ENCODE results near the gene SMIM31.

SMIM31 gene

GRCh38 chr4:164815711-164816110, 61.8 kb downstream of the SMIM31 start:
- no peak for TF ChIP-seq GATA2 (IDR thresholded peaks at IDR 0.05; ENCODE audit: low read depth, low read length)
- no peak for TF ChIP-seq GATA3 (IDR thresholded peaks at IDR 0.05; ENCODE audit: low read depth, low read length)

DNA sequence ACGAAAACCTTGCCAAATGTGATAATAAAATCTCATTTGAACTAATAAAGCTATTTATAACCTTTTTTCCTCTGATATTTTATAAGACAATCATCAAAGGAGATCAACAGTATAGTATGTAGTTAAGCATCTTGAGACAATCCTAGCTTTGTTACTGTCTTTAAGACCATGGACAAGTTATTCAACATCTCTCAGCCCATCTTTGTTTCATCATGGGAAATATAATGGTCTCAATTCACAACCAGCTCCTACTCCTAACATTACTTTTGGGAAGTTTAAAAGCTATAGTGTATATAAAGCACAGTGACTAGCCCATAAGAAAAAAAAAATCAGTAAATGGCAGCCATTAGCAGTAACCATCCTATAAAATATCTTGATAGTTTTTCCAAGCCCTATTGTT, 65.4 kb downstream of the SMIM31 start:
- TF ChIP-seq GATA3 (IDR thresholded peaks at IDR 0.05; ENCODE audit: low read depth, low read length) (no peak), GATA2 (IDR thresholded peaks at IDR 0.05; ENCODE audit: low read depth, low read length) (no peak)

GRCh38 chr4:164821711-164822110, 67.8 kb downstream of the SMIM31 start:
- no peak for TF ChIP-seq GATA3 (IDR thresholded peaks at IDR 0.05; ENCODE audit: low read depth, low read length)
- no peak for TF ChIP-seq GATA2 (IDR thresholded peaks at IDR 0.05; ENCODE audit: low read depth, low read length)

- TF ChIP-seq GATA3 (IDR thresholded peaks at IDR 0.05; ENCODE audit: low read depth, low read length) (no peak), GATA2 (IDR thresholded peaks at IDR 0.05; ENCODE audit: low read depth, low read length) (no peak)
Measured at GRCh38 chr4:164824581-164824980, 70.7 kb downstream of the SMIM31 start.

DNA sequence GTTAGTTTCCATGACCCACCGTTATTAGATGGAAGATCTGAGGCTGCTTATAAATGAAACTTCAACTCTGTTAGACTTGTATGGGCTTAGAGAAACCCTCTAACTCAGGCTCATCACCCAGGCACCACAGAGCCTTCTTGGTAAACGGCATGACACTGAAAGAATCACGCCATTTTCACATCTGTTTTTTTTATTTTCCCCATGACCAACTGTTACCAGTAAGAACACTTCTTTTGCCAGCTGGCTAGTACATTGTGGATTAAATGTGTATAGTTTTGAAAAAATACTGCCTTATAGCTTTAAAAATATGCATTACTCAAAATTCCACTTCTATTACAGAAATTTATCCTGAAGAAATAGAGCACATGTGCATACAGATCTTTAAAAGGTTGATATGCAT, 75.0 kb downstream of the SMIM31 start:
- no peak for TF ChIP-seq GATA2 (IDR thresholded peaks at IDR 0.05; ENCODE audit: low read depth, low read length)
- TF ChIP-seq GATA3 (IDR thresholded peaks at IDR 0.05; ENCODE audit: low read depth, low read length), result no peak

GRCh38 chr4:164846566-164846965, 92.6 kb downstream of the SMIM31 start:
- TF ChIP-seq GATA2 (IDR thresholded peaks at IDR 0.05; ENCODE audit: low read depth, low read length) (no peak), GATA3 (IDR thresholded peaks at IDR 0.05; ENCODE audit: low read depth, low read length) (no peak)

DNA sequence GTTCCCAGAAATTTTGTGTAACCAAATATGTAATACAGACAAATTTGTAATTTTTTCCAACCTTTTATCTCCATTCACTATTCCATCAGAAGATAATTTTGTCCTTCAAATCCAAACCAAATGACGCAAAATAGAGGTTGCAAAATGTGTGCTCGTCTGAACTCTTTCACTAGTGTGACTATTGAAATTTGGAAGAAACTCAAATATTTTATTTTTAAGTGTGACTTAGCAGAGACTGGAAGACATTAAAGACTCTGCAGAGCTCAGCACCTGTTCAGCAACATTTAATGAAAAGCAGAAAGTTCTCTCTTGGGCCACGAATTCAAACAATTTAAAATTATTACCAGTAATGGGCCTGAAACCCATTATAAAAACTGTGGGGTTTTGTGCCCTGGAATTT, 93.1 kb downstream of the SMIM31 start:
- no peak for TF ChIP-seq GATA3 (IDR thresholded peaks at IDR 0.05; ENCODE audit: low read depth, low read length)

DNA sequence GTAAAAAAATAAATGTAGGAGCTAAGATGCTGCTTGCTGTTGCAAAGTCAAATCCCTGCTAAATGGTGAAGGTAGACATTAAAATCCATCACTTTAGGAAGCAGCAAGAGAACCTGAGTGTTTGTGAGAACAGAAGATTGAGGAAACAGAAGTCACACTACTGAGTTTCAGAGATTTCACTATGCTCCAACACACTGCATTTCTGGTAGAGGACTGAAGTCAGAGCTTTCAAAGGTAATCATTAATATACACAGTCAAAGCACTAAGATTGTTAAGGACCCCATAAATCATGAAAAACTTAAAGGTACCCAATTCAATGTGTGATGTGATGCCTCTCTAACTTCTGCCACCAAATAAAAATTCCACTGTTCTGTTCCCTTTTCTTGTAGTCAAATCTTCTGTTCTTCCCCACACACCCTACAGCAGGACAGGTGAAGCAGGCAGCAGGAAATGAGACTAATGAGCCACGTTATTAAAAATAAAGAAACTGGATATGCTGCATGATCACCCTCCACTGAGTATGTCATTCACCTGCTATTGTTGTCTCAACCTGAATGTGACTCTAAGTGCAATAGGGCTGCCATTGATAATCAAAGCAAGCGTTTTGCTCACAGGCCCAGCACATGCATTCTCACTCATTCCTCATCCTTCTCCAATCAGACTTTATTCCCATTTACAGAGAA, 94.2 kb downstream of the SMIM31 start:
- TF ChIP-seq GATA3 (IDR thresholded peaks at IDR 0.05; ENCODE audit: low read depth, low read length), result no peak
- TF ChIP-seq GATA2 (IDR thresholded peaks at IDR 0.05; ENCODE audit: low read depth, low read length), result no peak

Data from SH-SY5Y (cell line).